ENCODE data around the gene DGKH. TPM values are rescaled to one million over a fixed set of nuclear protein-coding genes. Genes with fewer than 3 reads are reported as not detected.

The DGKH gene
- total RNA-seq, 1 donor from 2014 or later, result 45.1 TPM

DNA sequence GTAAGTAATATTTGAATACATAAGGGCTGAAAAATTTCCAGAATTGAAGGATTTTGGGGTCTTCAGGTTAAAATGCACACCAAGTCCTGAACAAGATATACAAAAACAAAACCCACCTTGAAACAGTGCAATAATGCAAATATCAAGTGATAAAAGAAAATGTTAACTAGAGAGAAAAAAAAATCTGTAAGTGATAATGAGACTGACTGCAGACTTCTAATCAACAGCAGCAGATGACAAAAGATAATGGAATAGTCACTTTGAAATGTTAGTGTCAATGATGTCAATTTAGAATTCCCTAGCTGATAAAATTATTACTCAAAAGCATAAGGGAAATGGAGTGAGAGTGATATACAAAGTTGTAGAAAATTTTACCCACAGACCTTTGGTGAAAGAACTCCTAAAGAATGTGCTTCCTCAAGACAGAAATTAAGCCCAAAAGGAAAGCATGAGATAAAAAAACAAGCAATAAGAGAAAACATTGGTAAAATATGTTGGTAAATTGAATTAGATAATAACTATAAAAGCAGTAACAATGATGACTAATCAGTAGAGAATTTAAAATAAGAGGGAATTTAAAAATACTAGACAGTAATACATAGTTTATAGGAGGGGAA lies 12.4 kb upstream of the DGKH start:
- TF ChIP-seq, protein P1, sequence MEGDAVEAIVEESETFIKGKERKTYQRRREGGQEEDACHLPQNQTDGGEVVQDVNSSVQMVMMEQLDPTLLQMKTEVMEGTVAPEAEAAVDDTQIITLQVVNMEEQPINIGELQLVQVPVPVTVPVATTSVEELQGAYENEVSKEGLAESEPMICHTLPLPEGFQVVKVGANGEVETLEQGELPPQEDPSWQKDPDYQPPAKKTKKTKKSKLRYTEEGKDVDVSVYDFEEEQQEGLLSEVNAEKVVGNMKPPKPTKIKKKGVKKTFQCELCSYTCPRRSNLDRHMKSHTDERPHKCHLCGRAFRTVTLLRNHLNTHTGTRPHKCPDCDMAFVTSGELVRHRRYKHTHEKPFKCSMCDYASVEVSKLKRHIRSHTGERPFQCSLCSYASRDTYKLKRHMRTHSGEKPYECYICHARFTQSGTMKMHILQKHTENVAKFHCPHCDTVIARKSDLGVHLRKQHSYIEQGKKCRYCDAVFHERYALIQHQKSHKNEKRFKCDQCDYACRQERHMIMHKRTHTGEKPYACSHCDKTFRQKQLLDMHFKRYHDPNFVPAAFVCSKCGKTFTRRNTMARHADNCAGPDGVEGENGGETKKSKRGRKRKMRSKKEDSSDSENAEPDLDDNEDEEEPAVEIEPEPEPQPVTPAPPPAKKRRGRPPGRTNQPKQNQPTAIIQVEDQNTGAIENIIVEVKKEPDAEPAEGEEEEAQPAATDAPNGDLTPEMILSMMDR (IDR thresholded peaks at IDR 0.05; ENCODE audit: unreplicated experiment), result no peak
- H3K36me3 Mint-ChIP-seq (ENCODE audit: low read depth, unreplicated experiment), result peaks cover 10% of the 10 kb centered on the region
- H3K9me3 Mint-ChIP-seq (ENCODE audit: unreplicated experiment), result no peaks in the 10 kb centered on the region
- peaks cover 16% of the 10 kb centered on the region for H3K27me3 Mint-ChIP-seq (ENCODE audit: unreplicated experiment)
- no peak for DNase-seq (ENCODE audit: low spot score)
- H3K4me1 Mint-ChIP-seq (ENCODE audit: unreplicated experiment), result peaks cover 11% of the 10 kb centered on the region
- no peak overlapping the region for H3K27ac Mint-ChIP-seq (ENCODE audit: unreplicated experiment)
- no peak overlapping the region for H3K4me3 Mint-ChIP-seq (ENCODE audit: unreplicated experiment)

DNA sequence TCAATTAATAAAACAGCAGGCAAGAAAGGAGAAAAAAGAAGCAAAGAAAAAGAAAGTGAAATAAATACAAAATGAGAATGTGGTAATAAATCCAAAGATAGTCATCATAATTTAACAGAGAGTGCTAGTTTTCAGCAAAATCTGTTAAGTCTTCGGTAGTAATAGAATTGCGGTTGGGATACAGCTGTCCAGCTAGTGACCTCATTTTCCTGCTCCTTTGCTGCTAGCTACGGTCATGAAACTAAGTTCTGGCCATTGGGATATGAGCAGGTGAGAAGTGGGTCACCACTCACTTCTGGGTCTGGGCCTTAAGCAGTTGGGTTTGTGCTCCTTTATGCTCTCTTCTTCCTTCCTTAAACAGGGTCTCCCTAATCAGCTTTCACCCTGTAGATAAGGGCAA lies 11.7 kb upstream of the DGKH start:
- Mint-ChIP-seq H3K27me3 (ENCODE audit: unreplicated experiment) (peaks cover 21% of the 10 kb centered on the region), H3K9me3 (ENCODE audit: unreplicated experiment) (no peaks in the 10 kb centered on the region)

DNA sequence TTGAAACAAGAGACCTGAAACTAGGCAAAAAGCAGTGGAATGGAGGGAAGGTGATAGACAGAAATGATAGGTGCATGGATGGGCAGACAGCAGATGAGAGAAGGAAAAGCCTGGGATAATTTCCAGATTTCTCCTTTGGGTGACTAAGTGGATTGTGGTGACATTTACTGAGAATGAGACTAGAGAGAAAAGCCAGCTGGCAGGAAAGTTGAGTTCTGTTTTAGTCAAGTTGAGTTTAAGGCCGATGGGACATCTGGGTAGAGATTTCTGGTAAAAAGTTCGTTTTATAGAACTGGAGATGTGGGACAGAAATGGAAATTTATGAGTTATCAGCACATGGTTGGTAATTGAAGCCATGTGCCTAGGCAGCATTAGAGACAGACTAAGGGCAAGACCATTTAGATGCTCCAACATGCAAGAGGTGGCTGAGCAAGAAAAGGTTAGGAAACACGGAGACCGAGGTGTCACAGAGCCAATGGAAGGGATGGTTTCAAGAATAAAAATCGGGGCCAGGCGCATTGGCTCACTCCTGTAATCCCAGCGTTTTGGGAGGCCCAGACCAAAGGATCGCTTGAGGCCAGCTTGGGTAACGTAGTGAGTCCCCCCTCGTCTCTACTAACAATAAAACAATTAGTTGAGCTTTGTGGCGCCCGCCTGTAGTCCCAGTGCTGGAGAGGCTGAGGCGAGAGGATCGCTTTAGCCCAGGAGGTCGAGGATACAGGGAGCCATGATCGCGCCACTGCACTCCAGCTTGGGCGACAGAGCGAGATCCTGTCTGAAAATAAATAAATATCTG lies 9.6 kb upstream of the DGKH start:
- peaks cover 24% of the 10 kb centered on the region for H3K27me3 Mint-ChIP-seq (ENCODE audit: unreplicated experiment)
- DNase-seq (ENCODE audit: low spot score), result no peak
- TF ChIP-seq, protein P1 (IDR thresholded peaks at IDR 0.05; ENCODE audit: unreplicated experiment), result no peak
- peak overlapping the region; percentile 91 for H3K27ac Mint-ChIP-seq (ENCODE audit: unreplicated experiment)
- no peaks in the 10 kb centered on the region for H3K9me3 Mint-ChIP-seq (ENCODE audit: unreplicated experiment)
- peaks cover 25% of the 10 kb centered on the region for H3K4me1 Mint-ChIP-seq (ENCODE audit: unreplicated experiment)
- peak overlapping the region; percentile 95 for H3K4me3 Mint-ChIP-seq (ENCODE audit: unreplicated experiment)
- H3K36me3 Mint-ChIP-seq (ENCODE audit: low read depth, unreplicated experiment), result peaks cover 17% of the 10 kb centered on the region

More for the DNA sequence above, 11.7 kb upstream of the DGKH start:
- Mint-ChIP-seq H3K4me3 (ENCODE audit: unreplicated experiment) (no peak overlapping the region), H3K4me1 (ENCODE audit: unreplicated experiment) (peaks cover 14% of the 10 kb centered on the region), H3K27ac (ENCODE audit: unreplicated experiment) (no peak overlapping the region), H3K36me3 (ENCODE audit: low read depth, unreplicated experiment) (peaks cover 13% of the 10 kb centered on the region)
- DNase-seq (ENCODE audit: low spot score), result no peak
- TF ChIP-seq, protein P1 (IDR thresholded peaks at IDR 0.05; ENCODE audit: unreplicated experiment), result no peak

DNA sequence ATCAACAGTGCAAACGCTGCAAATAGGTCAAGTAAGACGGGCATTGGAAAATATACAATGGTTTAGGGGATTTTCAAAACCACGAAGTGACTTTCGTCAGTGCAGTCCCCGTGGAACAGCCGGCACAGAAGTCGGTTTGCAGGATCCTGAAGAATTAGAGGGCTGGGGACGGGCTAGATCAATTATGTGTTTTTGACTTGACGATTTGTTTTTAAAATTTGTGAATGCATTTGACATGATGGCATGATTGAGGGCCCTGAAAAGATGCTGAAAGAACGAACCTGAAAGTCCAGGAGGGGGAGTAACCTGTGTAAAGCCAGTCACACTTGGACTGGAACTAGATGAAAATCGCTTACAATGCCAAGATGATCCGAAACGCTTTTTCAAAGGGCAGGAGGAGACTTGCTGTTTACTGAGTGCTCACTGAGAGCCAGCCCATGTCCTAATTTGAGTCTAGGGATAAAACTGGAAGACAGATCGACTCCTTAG lies 8.9 kb upstream of the DGKH start:
- TF ChIP-seq, protein P1 (IDR thresholded peaks at IDR 0.05; ENCODE audit: unreplicated experiment), result no peak
- H3K27ac Mint-ChIP-seq (ENCODE audit: unreplicated experiment), result peak overlapping the region; percentile 91
- peaks cover 17% of the 10 kb centered on the region for H3K36me3 Mint-ChIP-seq (ENCODE audit: low read depth, unreplicated experiment)
- H3K9me3 Mint-ChIP-seq (ENCODE audit: unreplicated experiment), result no peaks in the 10 kb centered on the region
- peaks cover 27% of the 10 kb centered on the region for H3K4me1 Mint-ChIP-seq (ENCODE audit: unreplicated experiment)
- peaks cover 24% of the 10 kb centered on the region for H3K27me3 Mint-ChIP-seq (ENCODE audit: unreplicated experiment)
- DNase-seq (ENCODE audit: low spot score), result no peak
- peak overlapping the region; percentile 95 for H3K4me3 Mint-ChIP-seq (ENCODE audit: unreplicated experiment)

All from endothelial cell (in vitro differentiated cells).